Heart left ventricle (tissue), 16 donors: ENCODE data around the gene SHOC1. TPM values are rescaled to one million over a fixed set of nuclear protein-coding genes. Genes with fewer than 3 reads are reported as not detected.
"Not testable (repeated sequence)": the region's sequence is repeated elsewhere in the genome, so short reads cannot be mapped to it uniquely, and the experiment has no call there.

Experiments
- ATAC-seq, 4 donors: fragments of 200-7000 bp; cut with Tn5 transposase; one replicate each; pipeline ENCODE4 v1.9.1; 2020 to 2022; ENCODE audit warnings: moderate library complexity in 4 of 4, mild to moderate bottlenecking in 3 of 4, moderate number of reproducible peaks in 1 of 4
- DNase-seq, 5 donors: peaks; one replicate each; pipeline ENCODE4 v3.0.0-alpha.2; 2020
- H3K27ac ChIP-seq, 12 donors: fragments of 200-600 bp; sonication (generic) in 4 of 12; one replicate each; pipeline versions ENCODE4 v1.5.0 to v1.8.0; 2016 to 2022; ENCODE audit warnings: mild to moderate bottlenecking in 2 of 12
- H3K27me3 ChIP-seq, 9 donors: fragments of 200-600 bp; sonication (generic) in 2 of 9; one replicate each; pipeline versions ENCODE4 v1.5.1 to v1.8.0; 2016 to 2022; ENCODE audit warnings: mild to moderate bottlenecking in 3 of 9
- H3K36me3 ChIP-seq, 9 donors: fragments of 200-600 bp; sonication (generic) in 2 of 9; one replicate each; pipeline versions ENCODE4 v1.5.0 to v1.8.0; 2018 to 2022; ENCODE audit warnings: mild to moderate bottlenecking in 2 of 9
- H3K4me1 ChIP-seq, 12 donors: fragments of 200-600 bp; sonication (generic) in 4 of 12; one replicate each; pipeline versions ENCODE4 v1.5.0 to v1.8.0; 2016 to 2022; ENCODE audit warnings: mild to moderate bottlenecking in 3 of 12
- H3K4me3 ChIP-seq, 12 donors: fragments of 200-600 bp; sonication (generic) in 4 of 12; one replicate each; pipeline versions ENCODE4 v1.5.0 to v1.8.0; 2017 to 2022; ENCODE audit warnings: mild to moderate bottlenecking in 9 of 12, moderate library complexity in 4 of 12
- H3K9me3 ChIP-seq, 12 donors: fragments of 200-600 bp; sonication (generic) in 4 of 12; one replicate each; pipeline versions ENCODE4 v1.5.0 to v1.8.0; 2016 to 2022; ENCODE audit warnings: mild to moderate bottlenecking in 1 of 12
- POLR2A ChIP-seq, 2 donors: fragments of 450-650 bp; IDR thresholded peaks; one replicate each; pipeline ENCODE4 v1.6.1; 2017; ENCODE audit warnings: antibody characterized with exemption in 2 of 2, mild to moderate bottlenecking in 2 of 2, moderate library complexity in 2 of 2
- WGBS, 4 donors: extraction: QIAGEN DNeasy Blood & Tissue Kit in 2 of 4; methylation state at CpG; one replicate each; pipeline versions ENCODE4 v1.1.5 to v1.1.7; 2013 to 2018; 5-methylcytosine and 5-hydroxymethylcytosine counted together
- intact Hi-C, 10 donors: fragments of 100-400 bp; cut with DNase I; formaldehyde crosslinking; loops; one replicate each; pipeline versions ENCODE4 v1.11.1 to v1.14.2; 2022
- polyA plus RNA-seq, 2 donors: library from polyadenylated mRNA; stranded (reverse); fragments of 200-250 nt; gene quantifications; one replicate each; pipeline ENCODE4 v1.2.3, GENCODE V29; 2013
- total RNA-seq, 9 donors: library from RNA; depleted of rRNA in 2 of 9; stranded (reverse); fragments of >200 nt in 2 of 9; fragmentation: NEBNext Ultra II Directional in 3 of 9; extraction: Animal tissue kit (Norgen Biotek cat#: 25700) in 3 of 9; gene quantifications; one replicate each; pipeline versions ENCODE4 v1.1.0 to v1.2.4, GENCODE V29; 2016 to 2023
- TF ChIP-seq, protein P1 (sequence below), 12 donors: fragments of 200-600 bp; sonication (generic) in 4 of 12; IDR thresholded peaks; one replicate each; pipeline versions ENCODE4 v1.5.0 to v1.8.0; 2018 to 2022; ENCODE audit warnings: antibody characterized with exemption in 12 of 12, mild to moderate bottlenecking in 5 of 12
- donor health status: ischemic (EF 13 %, LVEDD 7.1; RV severe dilation, severe dysfunction).
- donor health status: healthy with polysubstance abuse.
- donor health status: DM: no; HTN: yes; CAD: no.
- donor health status: DM: no; HTN: no; CAD: no.
- donor health status: ischemic (EF 25% LVEDD 6.9; RV normal size, moderate dysfunction).
- donor health status: ischemic (EF 25% LVEDD 5.7; RV mildly dilated, moderate dysfunction).
- donor health status: healthy.
- donor health status: DM: yes; HTN: yes; CAD: no.
- donor health status: ischemic (EF 35%, LVEDD 5.7; RV mildly dilated, moderate dysfunction).
- donor health status: nonischemic (EF 11% LVEDD 7.7; RV severe dilation, severe dysfunction).
- donor health status: DM: yes; HTN: yes; CAD: no.
- donor health status: PGD.
- donor health status: ischemic (EF 29% LVEDD 5.4; RV normal size, mild dysfunction).
- donor health status: nonischemic (EF 23%, LVEDD 6.1; RV moderate dilation, normal function).

The SHOC1 gene
- total and polyA plus RNA-seq, 11 donors: 0.01 TPM; not detected in 10

DNA sequence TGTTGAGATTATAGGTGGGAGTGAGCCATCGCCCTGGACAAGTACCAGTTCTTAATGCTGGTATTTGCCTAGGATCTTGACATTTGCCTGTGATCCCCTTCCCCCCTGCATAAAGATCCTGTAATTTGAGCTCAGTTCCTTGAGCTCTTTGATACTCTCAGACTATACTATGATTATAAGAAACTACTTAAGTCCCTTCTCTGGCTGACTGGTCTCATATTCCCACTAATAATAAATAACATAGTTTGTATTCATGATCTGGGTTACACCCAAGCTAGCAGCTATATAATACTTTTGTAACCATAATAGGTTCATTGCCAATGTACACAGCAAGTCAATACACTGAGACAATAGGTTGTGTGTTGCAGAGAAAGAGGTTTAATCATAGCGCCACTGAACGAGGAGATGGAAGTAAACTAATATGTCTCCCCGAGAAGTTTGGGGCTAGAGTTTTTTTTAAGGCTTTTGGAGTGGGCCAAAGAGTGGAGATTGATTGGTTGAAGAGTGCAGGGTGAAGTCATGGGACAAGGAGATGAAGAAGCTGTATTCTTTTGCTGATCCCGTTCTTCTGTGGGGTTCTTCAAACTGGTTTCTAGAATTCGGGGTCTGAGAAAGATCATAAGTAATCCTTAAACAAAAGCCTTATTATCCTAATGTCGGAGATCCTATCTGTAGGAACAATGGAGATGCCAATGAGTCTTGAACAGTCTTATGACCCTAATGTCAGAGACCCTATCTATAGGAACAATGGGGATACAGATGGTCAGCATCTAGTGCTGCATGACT is 20.7 kb upstream of the SHOC1 start:
- DNase-seq (no peak), ATAC-seq (no peak)
- H3K4me1 ChIP-seq: no peaks in the 10 kb centered on the region
- TF ChIP-seq, protein P1, sequence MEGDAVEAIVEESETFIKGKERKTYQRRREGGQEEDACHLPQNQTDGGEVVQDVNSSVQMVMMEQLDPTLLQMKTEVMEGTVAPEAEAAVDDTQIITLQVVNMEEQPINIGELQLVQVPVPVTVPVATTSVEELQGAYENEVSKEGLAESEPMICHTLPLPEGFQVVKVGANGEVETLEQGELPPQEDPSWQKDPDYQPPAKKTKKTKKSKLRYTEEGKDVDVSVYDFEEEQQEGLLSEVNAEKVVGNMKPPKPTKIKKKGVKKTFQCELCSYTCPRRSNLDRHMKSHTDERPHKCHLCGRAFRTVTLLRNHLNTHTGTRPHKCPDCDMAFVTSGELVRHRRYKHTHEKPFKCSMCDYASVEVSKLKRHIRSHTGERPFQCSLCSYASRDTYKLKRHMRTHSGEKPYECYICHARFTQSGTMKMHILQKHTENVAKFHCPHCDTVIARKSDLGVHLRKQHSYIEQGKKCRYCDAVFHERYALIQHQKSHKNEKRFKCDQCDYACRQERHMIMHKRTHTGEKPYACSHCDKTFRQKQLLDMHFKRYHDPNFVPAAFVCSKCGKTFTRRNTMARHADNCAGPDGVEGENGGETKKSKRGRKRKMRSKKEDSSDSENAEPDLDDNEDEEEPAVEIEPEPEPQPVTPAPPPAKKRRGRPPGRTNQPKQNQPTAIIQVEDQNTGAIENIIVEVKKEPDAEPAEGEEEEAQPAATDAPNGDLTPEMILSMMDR (IDR thresholded peaks at IDR 0.05): no peak
- TF ChIP-seq POLR2A (IDR thresholded peaks at IDR 0.05): no peak
- H3K27me3 ChIP-seq: no peaks in the 10 kb centered on the region
- H3K9me3 ChIP-seq: no peaks in the 10 kb centered on the region
- WGBS, 4 donors: 91 to 94% (median 93%) methylated on average over 7 of the region's 7 CpGs
- no peak overlapping the region for H3K27ac ChIP-seq
- H3K36me3 ChIP-seq: no peaks in the 10 kb centered on the region
- H3K4me3 ChIP-seq: no peak overlapping the region
- intact Hi-C loops: no loop called here

DNA sequence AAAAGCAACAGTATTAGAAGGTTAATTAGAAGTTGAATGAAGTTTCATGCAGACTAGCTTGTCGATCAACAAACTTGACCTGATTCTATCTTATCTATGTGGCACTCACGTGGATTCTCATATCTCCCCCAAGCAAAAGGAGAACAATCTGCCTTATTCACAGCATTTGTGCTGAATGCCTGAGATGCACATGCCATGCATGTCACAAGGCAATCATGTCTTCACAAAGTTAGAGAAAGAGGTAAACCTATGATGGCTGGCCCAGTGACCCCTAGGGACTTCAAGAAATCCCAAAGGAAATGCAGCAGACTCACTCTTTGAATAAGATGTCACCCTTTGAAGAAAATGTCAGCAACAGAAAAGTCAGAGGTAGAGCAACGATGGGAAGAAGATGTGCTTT is 17.6 kb upstream of the SHOC1 start:
- Histone ChIP-seq H3K27me3 (no peaks in the 10 kb centered on the region), H3K36me3 (no peaks in the 10 kb centered on the region), H3K4me3 (no peak overlapping the region), H3K9me3 (no peaks in the 10 kb centered on the region), H3K27ac (no peak overlapping the region), H3K4me1 (no peaks in the 10 kb centered on the region)
- 79 to 85% (median 81%) methylated on average over 3 of the region's 3 CpGs for WGBS, 4 donors
- no peak for ATAC-seq
- TF ChIP-seq, protein P1 (IDR thresholded peaks at IDR 0.05): no peak
- no peak for TF ChIP-seq POLR2A (IDR thresholded peaks at IDR 0.05)
- intact Hi-C loops: no loop called here
- DNase-seq: no peak

DNA sequence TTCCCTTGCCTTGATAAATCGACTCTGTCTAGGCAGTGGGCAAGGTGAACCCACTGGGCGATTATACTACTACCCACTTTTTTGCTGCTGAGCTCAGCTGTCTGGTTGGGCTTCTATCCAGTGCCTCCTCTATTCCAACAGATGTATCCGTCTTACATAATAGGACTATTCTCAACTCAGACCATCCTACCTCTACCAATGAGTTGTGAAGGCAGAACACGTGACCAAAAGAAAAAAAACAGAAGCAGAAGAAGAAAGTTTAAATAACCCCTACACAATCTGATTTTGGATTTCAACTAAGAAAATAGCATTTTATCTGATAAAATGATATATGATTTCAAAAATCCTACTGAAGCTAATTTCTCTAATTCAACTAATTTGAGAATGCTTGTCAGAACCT is 16.2 kb upstream of the SHOC1 start:
- Histone ChIP-seq H3K36me3 (no peaks in the 10 kb centered on the region), H3K4me1 (peaks cover 0 to 8% (median 0%) of the 10 kb centered on the region in 12 donors), H3K9me3 (no peaks in the 10 kb centered on the region), H3K4me3 (no peak overlapping the region), H3K27ac (no peak overlapping the region), H3K27me3 (no peaks in the 10 kb centered on the region)
- intact Hi-C loops: no loop called here
- no peak for ATAC-seq
- DNase-seq: no peak
- TF ChIP-seq, protein P1 (IDR thresholded peaks at IDR 0.05): no peak
- no peak for TF ChIP-seq POLR2A (IDR thresholded peaks at IDR 0.05)
- 88 to 94% (median 92%) methylated on average over 4 of the region's 4 CpGs for WGBS, 4 donors

DNA sequence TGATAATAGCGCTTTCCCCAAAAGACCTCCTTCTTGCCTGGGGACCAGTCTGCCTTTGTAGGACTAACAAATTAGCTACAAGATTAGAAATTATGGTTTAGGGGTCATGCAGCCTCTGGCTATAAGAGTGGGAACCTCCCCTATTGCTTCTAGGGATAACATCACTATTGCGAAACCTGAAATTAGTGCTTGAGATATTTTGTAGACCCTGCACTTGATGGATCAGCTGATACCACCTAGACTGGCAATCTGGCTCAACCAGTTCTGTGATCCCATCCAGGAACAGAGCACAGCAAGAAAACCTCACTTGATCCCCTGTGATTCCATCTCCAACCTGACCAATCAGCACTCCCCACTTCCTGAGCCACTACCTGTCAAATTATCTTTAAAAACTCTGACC is 15.7 kb upstream of the SHOC1 start:
- peaks cover 0 to 12% (median 0%) of the 10 kb centered on the region in 12 donors for H3K4me1 ChIP-seq
- intact Hi-C loops, ATAC-seq, H3K27me3 ChIP-seq, H3K27ac ChIP-seq, H3K9me3 ChIP-seq, DNase-seq, H3K4me3 ChIP-seq, H3K36me3 ChIP-seq: not testable (repeated sequence)
- 95 to 100% (median 98%) methylated on average over 2 of the region's 2 CpGs for WGBS, 4 donors

DNA sequence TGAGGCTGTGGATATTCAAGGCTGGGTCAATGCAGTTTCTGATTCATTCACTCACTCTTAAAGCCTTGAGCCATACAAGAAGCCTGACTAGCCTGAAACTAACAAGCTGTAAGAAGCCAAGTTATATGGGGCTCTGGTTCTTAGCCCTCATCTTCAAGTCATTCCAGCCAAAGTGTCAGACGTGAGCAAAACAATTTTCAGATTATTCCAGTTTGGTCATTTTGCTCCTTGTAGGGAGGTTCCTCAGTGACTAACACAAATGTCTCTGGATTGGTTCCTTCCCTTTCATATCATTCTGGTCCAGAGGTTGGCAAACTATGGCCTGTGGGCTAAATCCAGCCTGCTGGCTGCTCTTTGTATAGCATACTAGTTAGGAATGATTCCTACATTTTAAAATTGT is 12.5 kb upstream of the SHOC1 start:
- TF ChIP-seq, protein P1 (IDR thresholded peaks at IDR 0.05): no peak
- no peak for TF ChIP-seq POLR2A (IDR thresholded peaks at IDR 0.05)
- intact Hi-C loops: no loop called here
- H3K4me3 ChIP-seq: no peak overlapping the region
- WGBS, 4 donors: 83 to 100% (median 92%) methylated on average over 1 of the region's 1 CpG
- no peaks in the 10 kb centered on the region for H3K9me3 ChIP-seq
- ATAC-seq (no peak), DNase-seq (no peak)
- no peak overlapping the region for H3K27ac ChIP-seq
- H3K4me1 ChIP-seq: peaks cover 0 to 12% (median 0%) of the 10 kb centered on the region in 12 donors
- no peaks in the 10 kb centered on the region for H3K27me3 ChIP-seq
- H3K36me3 ChIP-seq: no peaks in the 10 kb centered on the region
